ENCODE measurements around the gene TLE1.

Gene TLE1

GRCh38 chr9:81686614-81687520 is 2.5 kb downstream of the TLE1 start:
- peak; percentile 93 for DNase-seq

- DNase-seq = no peak
Observed at GRCh38 chr9:81685763-81686613, 3.4 kb downstream of the TLE1 start.

GRCh38 chr9:81684635-81685034 is 4.7 kb downstream of the TLE1 start:
- no peak for DNase-seq

GRCh38 chr9:81683704-81684103 is 5.6 kb downstream of the TLE1 start:
- DNase-seq = no peak

DNA sequence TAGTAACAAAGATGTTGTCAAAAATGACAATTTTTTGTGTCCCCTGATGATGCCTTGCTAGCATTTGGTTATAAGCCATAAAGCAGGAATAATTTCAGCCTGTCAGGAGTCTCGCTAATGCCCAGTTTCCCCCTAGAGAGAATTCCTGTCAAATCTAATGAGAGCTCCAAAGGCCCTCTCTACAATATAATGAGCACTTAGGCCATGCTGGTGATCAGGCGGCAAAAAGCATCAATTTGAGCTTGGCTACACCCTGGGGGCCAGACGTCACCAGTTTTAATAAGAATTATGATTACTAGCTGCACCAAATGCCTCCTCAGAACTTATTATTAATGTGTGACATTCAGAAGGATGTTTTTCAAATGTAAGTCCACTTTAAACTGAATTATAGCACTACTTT is 6.1 kb downstream of the TLE1 start:
- DNase-seq = no peak

DNA sequence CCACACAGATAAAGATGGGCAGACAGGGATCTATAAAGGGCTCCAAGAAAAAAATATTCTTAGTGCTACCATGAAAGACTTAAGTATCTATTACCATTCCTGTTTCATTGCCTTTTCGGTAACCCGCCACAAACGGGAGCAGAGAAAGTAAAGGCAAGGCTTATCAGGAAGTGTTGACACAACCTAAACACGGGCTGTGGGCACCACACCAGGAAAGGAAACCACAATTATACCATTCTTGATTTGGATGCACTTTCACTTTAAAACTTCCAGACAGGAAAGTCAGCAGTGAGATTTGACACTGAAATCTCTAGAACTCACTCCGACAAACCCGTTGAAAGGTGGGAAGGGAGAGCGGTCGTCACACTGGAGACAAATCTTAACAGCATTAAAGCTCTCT is 6.5 kb downstream of the TLE1 start:
- DNase-seq = no peak

- no peak for DNase-seq
Observed at GRCh38 chr9:81682177-81682576, 7.2 kb downstream of the TLE1 start.

- no peak for DNase-seq
Observed at GRCh38 chr9:81680506-81680905, 8.8 kb downstream of the TLE1 start.

DNA sequence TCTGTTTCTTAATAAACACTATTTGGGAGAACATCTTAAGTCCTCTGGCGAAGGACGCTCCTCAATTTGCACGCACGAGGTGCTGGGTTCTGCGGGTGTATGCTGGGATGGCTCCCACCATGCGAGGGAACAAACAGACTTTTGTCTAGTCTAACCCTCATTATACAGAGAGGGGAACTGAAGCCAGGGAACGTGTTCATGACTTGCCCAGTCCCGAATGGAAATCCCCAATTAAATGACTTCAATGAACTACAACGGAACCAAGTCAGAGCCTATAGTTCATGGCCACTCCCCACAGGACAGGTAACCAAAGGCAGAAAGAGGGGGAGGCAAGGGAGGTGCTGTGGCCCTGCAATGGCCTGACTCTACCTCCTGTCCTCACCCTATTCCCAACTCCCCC is 9.3 kb downstream of the TLE1 start:
- no peak for DNase-seq

- no peak for DNase-seq
Observed at GRCh38 chr9:81678088-81678487, 11.3 kb downstream of the TLE1 start.

GRCh38 chr9:81676395-81676794 is 13.0 kb downstream of the TLE1 start:
- no peak for DNase-seq

- DNase-seq = no peak
Observed at GRCh38 chr9:81673310-81673709, 16.0 kb downstream of the TLE1 start.

DNA sequence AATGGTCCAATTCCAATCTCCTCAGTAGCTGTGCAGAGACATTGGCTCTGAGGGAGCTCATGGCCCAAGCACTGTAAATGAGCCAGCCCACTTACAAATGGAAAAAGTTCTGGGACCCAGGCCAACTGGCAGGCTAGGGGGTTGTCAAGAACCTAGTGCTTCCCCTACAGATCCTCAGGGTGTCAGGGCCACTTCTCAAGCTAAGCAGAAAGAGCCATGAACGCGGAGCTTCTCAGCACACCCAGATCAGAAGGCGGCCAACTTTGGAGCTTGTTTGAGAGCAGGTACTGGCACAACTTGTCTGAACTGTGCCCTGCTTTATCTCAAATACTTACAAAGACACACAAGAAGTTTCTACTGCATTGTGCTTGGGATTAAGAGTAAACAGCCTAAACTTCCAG is 17.5 kb downstream of the TLE1 start:
- no peak for DNase-seq

- no peak for DNase-seq
Observed at GRCh38 chr9:81669866-81670265, 19.5 kb downstream of the TLE1 start.

- DNase-seq = no peak
Observed at GRCh38 chr9:81669041-81669651, 20.2 kb downstream of the TLE1 start.

GRCh38 chr9:81666123-81666522 is 23.2 kb downstream of the TLE1 start:
- no peak for DNase-seq

DNA sequence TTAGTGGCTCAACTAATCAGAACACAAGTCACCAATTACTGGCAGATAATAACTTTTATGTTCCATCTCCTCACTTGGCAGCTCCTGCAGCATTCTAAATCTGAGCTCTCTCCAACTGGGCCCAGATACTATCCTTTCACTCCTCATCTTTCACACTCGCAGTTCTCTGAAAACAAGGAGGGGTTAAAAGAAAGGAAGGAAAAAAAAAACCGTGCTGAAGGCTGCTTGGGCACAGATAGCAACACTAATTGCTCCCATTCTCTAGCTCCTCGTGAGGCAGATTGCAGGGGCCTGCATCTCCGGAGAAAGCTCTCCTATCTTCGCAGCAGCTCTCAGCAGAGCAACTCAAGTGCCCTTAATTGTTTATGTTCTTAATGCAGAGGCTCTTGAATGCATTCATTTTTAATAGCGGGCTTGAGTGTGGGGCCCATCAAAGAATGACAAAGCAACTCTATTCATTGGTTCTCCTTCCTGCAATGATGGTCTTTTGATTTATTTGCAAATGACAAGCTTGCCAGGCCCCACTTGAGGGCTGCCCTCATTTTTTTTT is 23.9 kb downstream of the TLE1 start:
- DNase-seq = peak; percentile 80

DNA sequence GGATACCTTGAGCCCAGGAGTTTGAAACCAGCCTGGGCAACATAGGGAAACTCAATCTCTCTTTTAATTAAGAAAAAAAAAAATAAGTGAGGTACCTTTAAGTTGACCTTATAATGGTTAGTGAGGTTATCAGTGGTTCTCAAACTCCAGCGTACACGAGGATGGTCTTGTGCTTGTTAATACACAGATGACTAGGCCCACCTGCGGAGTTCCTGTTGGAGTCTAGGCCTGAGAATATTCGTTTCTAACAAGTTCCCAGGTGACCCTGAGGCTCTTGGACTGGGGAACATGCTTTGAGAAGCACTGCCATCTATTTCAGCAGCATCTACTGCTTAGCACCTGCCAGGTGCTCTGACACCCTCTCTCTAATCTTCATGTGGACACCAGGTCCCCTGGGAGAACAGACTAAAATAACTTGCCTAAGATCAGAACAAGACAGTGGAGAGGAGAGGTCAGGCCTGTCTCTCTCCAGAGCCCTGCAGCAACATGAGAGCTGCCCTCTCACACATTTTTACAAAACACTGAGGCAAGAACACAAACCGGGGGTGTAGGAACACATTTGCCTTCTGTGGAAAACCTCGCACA is 24.6 kb downstream of the TLE1 start:
- no peak for DNase-seq

DNA sequence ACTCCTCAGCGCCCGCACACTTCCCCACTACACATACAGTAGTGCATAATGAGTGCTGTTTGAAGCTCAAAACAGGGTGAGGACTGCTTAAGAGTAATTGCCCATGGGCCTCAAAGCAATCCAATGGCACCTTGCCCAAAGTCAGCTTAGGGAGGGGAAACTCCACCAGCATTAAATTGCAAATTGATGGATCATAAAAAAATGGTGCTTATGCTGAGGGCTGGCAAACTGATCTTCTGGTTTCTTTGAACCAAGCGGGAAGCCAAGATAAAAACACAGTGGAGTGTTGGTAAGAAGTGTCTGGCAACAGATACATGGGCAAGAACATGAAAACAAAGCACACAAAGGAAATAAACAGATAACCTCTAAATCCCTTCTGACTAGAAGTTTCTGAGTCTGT is 28.0 kb downstream of the TLE1 start:
- no peak for DNase-seq

DNA sequence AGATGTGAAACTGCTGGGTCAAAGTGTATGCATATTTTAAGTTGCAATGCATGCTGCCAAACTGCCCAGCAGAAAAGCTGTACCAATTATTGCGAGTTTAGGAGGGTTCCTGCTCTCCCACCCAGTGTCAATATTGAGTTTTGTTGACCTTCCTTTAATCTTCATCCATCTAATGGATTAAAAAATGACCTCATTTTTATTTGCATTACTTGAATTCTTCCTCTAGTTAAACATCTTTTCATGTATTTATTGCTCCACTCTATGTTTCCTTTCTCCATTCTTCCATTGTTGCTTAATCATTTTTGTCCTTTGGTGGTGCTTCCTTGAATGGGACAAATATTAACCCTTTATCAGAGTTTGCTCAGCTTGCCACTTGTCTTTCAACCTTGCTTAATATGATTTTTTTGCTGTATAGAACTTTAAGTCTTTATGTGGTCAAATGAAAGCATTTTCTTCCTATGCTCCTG is 32.4 kb downstream of the TLE1 start:
- DNase-seq = no peak

GRCh38 chr9:81656004-81656403 is 33.3 kb downstream of the TLE1 start:
- DNase-seq = no peak

DNA sequence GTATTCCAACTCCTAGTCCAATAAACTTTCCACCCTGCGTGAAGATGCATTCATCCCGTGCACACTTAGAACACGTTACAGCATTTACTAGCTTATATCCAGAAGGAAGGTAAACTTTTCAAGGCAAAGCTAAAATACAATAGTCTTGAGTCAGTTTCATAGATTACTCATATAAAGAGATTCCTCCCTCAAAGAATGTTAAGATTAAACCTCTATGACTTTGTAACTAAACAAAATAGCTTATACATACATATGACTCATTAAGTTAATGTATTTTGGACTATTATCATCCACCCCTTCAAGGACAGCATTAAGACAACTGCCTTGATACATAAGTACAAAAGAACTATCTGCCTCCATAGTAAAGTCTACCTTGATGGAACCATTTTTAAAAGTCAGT is 36.1 kb downstream of the TLE1 start:
- DNase-seq = no peak

All from islet precursor cell (in vitro differentiated cells).